Activated T-cell treated with anti-CD3 and anti-CD28 coated beads, Interleukin-2, amount 50 U/mL, for 1 hour (primary cell): Measurements from ENCODE around the gene KCNMA1.

Experiments used
- DNase-seq: peaks from one replicate; pipeline ENCODE4 v3.0.0-alpha.2; 2020

The KCNMA1 gene

DNA sequence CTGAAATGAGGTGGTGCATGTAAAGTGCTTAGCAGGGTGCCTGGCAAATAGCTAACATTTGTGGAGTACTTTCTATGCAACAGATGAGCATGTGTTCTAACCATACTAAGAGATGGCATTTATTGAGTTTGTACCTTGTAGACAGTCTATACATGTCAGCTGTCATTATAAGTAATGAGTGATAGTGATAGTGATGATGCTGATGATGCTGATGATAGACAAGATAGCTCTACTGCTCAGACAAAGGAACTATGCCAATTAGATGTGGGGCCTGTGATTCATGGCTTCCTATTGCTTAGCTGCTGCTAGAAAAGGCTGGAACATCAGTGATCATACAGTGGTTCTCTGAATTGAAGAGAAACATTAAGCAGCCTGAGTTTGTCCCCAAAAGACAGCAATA lies 585.8 kb downstream of the KCNMA1 start:
- DNase-seq, result no peak

DNA sequence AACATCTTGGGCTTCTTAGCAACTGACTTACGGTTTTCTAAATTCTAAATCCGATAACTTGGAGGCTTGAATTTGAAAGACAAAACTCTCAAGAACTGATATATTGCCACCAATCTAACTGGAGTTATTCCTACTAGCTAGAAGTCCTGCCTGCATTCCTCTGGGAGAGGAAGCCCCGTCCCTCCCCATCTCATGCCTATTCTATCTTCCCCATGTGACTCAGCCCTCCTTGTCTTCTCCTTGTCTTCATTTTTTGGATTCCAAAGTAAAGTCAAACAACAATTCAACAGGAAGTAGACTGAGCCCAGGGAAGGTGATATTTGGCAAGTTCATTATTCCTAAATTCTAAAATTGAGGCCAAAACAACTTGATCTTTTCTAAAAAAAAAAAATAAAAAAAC lies 587.7 kb downstream of the KCNMA1 start:
- no peak for DNase-seq

DNA sequence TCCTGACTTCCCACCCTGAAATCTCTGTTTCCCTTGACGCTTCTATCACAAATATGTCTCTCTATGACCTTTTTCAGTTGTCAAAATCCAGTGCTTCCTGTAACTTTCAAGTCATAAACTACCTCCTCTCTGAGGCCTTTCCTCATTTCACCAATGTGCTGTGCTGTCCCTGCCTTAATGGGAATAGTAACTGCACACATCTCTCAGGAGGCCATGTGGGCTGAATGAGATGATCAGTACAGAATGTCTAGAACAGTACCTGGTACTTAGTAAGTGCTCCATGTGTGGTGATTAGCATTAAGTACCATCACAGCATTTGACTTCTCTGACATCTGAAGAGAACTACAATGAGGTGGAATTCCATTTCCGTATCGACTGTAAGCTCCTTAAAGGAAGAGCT lies 588.5 kb downstream of the KCNMA1 start:
- DNase-seq, result no peak

DNA sequence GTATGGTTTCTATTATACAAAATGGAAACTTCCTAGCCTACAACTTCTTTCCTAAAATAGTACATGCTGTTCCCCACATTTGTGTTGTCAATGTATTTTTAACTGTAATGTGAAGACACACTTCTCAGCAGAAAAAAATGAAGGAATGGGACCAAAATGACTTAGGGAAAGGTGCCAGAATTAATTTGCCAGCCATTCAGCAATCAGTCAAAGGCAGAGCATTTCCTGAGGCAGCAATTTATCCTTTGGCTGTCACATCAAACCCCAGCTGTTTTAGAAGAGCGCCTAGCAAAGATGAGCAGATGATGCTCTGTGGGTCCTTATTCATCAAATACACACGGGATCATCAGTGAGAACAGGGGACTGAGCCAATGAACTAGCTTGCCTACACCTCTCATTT lies 592.5 kb downstream of the KCNMA1 start:
- DNase-seq, result no peak

DNA sequence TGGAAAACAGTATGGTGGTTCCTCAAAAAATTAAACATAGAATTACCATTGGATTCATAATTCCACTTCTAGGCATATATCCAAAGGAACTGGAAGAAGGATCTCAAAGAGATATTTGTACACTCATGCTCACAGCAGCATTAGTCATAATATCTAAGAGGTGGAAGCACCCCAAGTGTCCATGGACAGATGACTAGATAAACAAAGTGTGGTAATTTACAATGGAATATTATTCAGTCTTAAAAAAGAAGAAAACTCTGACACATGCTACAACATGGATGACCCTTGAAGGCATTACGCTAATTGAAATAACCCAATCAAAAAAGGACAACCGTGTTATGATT lies 594.2 kb downstream of the KCNMA1 start:
- no peak for DNase-seq

DNA sequence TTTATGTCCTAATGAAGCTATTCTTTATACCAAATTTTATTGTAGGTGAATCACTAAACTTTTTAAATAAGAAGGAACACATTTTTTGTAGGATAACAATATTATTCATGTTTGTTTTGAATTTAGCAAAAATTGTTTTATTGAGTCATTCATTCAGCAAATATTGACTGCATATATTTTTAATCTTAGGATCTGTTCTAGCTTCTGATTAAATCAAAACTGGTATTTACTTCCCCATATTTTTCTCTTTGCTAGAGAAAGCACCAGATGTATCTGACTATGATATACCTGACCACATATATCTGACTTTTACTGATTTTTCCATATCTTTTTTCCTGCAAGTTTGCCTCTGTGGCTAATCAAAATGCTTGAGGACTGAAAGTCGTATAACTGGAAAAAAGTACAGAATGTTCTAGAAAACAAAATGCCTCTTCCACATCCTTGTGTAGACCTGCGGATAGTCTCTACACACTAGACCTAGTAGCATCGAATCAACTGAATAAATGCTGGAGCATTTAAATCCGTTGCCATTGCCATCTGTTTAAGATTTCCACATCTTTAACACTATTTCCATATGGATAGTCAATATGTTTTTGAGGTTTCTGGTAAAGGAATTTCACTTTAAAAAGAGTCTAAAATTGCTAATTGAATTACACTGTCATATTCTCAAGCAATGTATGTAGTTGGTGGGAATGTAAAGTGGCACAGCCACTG lies 594.7 kb downstream of the KCNMA1 start:
- no peak for DNase-seq

DNA sequence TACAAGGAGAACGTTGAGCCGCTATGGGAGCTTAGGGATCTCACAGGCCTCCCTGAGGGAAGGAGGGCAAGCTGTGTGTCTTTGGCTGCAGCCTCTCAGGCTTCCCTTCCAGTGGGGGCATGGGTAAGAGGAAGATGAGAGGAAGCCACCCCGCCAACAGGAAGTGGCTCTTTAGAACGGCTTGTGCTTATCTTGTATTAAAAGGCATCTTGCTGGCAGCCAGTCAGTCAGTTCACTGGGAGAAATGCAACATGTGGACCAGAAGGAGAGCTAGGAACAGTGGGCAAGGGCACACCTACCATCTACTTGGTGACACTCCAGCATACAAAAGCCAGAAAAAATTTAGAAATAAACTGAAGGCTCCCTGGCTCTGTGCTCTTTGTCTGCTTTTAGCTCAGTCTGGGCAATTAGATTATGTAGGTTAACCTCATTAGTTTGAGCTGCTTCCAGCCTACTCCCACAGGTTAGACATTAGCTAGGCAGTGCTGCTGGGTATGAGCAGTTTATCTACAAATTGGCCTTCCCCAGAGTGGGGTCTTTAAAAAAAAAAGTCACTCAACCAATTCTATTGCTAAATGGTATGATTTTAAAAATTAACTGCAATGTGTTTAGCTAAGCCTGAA lies 595.9 kb downstream of the KCNMA1 start:
- no peak for DNase-seq

DNA sequence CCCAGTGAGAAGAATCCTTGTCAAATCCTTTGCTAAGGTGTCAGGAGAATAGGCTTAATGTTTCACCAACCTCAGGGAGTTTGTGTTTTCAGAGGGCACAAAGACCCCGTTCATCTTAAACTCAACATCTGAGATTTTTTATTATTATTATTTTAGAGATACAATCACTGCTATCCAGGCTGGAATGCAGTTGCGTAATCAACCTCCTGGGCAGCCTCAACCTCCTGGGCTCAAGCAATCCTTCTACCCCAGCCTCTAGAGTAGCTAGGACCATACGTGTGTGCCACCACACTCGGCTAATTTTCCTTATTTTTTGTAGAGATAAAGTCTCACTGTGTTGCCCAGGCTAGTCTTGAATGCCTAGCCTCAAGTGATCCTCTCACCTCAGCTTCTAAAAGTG lies 599.2 kb downstream of the KCNMA1 start:
- no peak for DNase-seq

DNA sequence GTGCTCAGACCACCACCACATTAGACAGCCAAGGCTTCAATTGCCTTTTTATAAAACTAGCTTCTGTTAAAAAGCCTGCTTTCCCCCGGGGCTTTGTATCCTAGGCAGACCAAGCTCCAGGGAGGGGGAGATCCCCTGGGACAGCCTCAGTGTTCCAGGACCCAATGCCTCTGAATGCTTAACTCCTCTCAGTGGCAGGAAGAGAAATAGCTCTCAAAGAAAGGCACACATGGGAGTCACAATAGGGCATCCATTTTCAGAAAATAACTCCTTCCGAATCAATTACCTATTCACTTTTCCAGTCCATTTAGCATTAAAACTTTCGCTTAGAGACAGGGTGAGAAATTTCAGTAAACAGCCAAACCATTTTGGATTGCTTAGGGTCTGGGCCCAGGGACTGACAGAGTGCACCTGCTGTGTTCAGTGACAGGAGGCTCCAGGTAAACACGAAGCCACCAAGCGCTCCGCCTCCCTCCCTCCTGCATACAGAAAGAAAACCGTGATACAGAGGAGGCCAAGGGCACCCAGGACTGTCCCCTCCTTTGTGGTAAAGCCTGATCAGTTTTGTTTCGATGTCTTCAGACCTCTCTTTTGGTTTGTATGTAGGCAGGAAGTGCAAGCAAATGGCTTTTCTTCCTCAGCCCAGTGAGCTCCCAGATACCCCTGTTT lies 599.7 kb downstream of the KCNMA1 start:
- no peak for DNase-seq

DNA sequence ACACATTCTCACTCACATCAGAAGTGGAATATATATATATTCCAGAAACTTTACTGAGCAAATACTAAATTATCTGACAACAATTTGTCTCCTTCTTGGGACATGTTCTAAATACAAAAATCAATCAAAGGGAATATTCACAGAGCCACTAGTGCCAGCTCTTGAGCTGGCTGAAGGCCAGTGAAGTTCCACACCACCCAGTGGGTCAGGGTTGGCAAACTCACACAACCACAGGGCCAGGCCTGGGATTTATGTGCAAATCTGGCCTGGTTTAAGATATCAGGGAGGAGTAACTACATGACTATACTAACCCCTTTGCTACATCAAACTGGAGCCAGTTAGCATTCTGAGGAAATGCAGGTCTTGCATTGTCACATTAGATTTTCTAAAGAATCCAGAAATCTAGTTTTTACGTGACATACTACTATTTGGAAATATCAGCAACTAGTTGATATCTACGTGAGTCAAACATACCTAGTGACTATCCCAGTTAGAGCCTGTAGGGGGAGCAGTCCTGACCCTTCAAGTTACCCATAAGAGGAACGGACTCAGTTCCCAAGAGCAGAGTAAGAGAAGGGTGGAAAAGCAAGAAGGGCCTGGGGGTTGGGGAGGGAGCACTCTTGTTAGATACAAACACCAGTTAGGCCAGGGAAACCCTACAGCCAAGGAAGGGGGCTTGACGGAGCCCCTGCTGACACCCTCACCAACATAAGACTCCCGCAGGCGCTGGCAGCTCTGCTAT lies 600.4 kb downstream of the KCNMA1 start:
- DNase-seq, result no peak

DNA sequence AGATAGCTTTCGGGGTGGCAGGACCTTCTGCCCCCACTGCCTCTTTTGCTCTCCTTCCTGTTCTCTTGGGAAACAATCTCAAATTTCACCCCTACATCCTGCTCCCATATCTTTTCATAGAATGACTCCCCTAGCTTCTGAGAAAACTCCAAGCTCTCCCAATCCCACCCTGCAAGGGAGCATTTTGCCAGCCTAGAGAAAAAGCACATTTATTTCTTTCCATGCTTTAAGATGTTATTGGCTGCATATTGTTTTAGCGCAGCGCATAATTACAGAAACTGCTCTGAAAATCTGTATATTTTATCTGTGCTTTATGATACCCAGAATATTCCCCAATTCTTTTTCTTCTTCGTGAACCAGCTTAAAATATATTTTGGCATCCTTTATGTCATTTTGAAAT lies 601.3 kb downstream of the KCNMA1 start:
- no peak for DNase-seq

DNA sequence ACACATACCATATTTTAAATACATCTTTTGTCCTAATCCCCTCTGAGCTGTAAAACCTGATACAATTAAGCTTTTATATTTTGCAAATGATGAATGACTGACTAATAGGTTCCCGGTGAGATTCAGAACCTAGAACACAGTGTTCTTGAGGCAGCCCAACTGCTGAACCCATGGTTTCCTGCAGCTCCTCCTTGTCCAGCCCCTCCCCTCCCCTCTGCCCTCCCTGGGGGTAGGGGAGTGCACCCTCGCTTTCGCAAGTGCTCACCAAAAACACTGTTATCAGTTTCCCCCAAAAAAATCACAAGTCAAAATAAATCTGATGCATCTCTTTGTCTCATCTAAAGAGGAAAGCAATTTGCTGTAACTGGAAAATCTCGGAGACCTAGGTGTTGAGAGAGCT lies 602.8 kb downstream of the KCNMA1 start:
- DNase-seq, result no peak

DNA sequence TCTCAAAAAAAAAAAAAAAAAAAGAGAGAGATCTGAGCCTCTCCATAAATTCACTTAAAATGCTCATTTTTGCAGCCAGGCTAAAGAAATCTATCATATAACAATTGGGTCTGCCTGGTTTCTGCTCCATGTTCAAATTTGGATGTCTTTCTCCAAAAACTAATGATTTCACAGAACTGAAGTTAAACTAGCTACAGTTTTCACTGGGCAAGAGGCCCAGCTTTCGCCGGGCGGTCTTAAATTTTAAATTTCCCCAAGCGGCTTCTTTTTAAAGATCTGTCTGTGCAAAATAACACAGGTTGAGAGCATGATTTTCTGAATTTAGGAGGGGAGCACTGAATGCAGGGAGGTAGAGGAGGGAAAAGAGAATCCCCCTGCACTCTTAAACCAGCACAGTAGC lies 603.4 kb downstream of the KCNMA1 start:
- DNase-seq, result no peak

DNA sequence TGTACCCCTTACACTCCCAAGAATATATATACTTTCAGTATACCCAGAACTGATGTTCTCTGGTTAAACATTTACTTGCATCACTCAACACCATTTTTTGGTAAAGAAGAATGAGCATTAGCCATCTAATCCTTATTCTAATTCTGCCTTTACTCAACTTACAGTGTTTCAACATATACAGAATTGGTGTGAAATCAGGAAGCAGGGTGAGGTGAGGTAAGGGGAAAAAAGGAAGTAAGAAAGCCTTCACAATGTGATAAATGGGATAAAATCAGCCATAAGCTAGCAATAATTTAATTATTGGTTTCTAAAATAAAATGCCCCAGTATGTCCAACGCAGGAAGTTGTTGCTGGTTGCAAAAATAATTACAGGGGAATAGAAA lies 605.4 kb downstream of the KCNMA1 start:
- no peak for DNase-seq

DNA sequence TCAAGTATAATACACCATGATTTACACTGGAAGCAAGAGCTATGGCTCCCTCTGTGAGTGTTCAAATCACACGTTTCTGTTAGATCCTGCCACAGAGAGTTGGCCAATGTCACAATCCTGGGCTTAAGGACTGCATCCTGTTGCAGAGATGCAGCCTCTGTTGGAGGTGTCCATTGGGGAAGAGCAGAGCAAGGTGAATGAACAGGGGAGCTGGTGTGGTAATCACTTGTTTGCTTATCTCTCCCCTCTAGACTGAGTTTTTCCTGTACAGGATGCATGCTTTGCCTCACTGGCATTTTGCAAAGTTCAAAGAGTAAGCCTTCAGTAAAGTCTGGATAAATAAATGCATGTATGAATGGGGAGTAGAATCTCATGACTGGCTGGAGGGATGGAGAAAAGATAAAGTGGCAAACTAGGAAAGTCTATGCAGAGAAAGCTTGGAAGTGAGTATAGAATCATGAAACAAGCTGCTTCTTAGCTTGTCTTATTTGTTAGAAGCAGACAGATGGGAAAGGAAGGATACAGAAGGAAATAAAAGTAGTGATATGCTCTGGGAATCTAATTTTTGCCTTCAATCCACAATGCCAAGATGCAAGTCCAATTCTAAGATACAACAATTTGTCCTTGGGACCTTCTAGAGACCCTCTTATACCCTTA lies 605.9 kb downstream of the KCNMA1 start:
- DNase-seq, result no peak

DNA sequence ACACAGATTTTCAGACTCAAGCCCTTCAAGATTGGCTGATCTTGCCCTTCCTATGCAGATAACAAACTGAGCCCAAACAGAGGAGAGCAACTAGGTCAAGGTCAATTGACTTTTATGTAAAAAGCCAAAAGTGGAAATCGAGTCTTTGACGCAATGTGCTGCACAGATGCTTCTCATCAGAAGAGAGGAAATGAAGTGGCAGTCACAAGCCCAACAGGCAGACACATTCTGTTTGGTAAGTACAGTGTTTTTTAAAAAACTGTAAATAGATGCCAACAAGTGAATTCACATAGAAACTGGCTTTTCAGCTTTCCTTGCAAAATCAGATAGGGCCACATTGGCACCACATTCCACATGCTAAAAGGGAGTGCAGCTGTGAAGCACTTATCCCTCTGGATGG lies 606.6 kb downstream of the KCNMA1 start:
- no peak for DNase-seq

DNA sequence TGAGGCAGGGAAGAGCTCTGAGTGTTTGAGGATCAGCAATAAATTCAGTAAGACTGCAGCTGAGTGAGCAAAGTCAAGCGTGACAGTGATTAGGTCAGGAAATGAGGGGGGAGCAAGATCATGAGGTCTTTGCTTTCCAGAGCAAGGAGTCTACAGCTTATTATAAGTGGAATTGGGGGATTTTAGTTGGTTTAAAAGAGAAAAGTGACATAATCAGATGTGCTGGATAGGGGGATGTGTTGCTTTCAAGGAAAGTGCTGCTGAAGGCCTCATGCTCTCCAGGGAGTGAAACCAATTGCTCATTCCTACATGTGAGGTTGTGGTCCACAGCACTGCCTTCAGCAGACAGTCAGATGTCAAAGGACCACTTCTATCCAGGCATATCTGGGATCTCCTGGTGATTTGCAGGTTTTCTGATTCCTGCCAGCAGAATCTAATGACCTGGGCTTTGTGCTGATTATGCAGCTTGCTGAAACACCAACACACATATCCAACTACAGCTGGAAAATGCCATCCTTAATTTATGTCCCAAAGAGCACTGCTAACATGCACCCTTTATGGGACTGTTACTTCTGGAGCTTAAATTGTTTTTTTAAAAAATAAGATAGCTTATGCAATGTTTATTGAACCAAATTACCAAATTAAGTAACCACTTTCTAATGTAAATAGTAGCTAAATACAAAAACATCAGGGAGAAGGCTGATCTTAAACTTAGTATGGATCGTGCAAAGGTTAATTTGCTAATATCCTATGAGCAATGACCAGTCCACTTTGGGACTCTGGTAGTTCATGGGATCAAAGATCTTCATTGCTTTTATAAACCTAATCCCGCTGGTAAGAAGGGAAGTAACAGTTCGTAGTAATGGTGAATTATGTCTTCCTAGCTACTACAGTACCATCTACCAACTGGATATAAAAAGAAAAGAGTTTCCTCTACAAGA lies 607.6 kb downstream of the KCNMA1 start:
- no peak for DNase-seq

DNA sequence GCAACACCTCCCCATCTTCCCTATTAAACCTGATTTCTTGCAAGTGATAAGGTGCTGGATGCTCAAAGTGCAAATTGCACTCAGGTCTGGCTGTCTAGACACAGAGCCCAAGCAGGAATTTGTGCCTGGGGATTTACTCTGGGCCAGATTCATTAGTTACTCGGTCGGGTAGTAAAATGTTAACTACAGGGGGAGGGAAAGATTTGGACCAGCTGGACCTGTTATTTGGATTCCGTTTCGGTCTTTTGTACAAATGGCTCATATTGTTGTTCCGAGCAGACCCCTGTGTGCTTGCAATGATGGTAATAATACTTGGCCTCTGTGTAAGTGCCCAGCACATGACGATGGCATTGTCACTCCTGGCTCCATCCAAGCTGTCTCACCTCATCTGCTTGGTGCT lies 609.6 kb downstream of the KCNMA1 start:
- no peak for DNase-seq

DNA sequence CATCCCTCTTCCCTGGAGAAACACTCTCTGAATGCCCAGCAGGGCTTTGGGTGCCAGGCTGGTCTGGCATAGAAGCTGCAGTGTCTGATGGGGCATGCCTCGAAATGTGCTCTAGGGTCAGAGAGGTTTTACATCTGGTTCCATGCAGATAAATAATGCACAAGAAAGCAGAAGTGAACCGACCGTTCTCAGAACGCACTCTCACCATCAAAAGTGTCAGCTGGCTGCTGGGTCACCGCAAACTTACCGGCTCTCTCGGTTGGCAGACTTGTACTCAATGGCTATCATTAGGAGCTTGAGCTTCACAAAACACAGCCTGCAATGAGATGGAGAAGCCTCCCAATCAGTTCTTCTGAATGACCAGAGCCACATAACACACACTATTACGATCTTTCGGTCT lies 610.0 kb downstream of the KCNMA1 start:
- no peak for DNase-seq

DNA sequence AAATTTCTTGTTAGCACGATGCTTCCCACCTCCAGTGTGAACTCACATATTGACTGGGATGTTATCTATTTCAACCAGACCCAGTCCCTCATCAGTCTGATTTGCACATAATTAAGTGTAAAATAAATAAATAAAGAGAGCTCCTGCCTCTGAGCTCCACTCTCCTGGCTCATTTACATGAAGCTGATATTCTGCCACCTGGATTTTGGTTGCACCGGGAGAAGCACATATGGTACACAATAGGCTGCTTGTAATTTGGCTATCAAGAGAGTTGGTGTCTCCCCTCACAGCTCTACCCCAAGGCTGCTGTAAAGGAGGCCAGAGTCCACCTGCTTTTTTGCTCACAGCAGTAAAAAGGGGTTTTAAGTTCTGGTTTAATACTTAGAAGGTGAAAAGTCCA lies 610.5 kb downstream of the KCNMA1 start:
- no peak for DNase-seq

DNA sequence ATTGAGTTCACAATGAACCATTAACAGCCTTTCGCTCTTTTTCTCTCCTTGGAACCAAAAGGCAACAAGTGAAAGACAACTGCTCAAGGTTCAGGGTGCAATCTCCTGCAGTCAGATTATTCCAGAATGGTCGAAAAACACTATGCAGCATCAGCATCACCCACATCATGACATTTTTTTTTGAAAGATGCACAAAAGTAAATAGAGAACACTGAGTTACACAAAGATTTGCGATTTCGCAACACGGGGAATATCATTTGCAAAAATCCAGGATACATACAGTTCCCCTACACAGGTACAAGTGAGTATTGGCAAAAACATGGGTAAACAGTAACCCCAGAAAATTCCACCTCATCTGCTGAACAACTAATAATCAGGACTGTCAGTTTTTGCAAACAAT lies 611.5 kb downstream of the KCNMA1 start:
- DNase-seq, result no peak

DNA sequence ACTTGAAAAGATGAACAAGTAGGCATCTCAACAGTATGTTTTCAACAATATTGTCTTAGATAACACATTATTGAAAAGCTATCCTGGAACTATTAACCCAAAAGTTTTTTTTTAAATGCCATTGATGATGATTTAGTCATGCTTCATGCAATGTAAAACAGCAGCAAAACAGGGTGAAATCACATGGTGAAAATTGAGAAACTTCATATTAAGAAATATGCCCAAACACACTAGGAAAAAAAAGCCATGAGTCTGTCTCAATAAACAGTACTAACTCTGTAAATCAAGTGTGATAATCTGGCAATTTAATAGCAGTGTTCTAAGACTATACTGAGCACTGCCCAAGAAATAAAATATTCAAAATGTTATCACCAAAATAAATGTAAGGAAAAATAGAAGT lies 613.1 kb downstream of the KCNMA1 start:
- no peak for DNase-seq
